NCI-H2107 treated with DMSO at 0.1 percent for 48 hours (cell line): Measurements from ENCODE around the gene NUS1.
"Not testable (repeated sequence)": the region's sequence is repeated elsewhere in the genome, so short reads cannot be mapped to it uniquely, and the experiment has no call there.

Source experiments
- DNase-seq: peaks from one replicate; lab custom pipeline; 2025; ENCODE audit not compliant: unreplicated experiment; lab: John Stamatoyannopoulos, UW

Gene NUS1

GRCh38 chr6:117711369-117711768, 36.1 kb downstream of the NUS1 start:
- no peak for DNase-seq

- no peak for DNase-seq
Observed at GRCh38 chr6:117718895-117719294, 43.6 kb downstream of the NUS1 start.

GRCh38 chr6:117721520-117721919, 46.3 kb downstream of the NUS1 start:
- DNase-seq = not testable (repeated sequence)

- no peak for DNase-seq
Observed at GRCh38 chr6:117728626-117729025, 53.4 kb downstream of the NUS1 start.

GRCh38 chr6:117729613-117730012, 54.3 kb downstream of the NUS1 start:
- DNase-seq = no peak

GRCh38 chr6:117733341-117733740, 58.1 kb downstream of the NUS1 start:
- no peak for DNase-seq

- DNase-seq = no peak
Observed at GRCh38 chr6:117739869-117740268, 64.6 kb downstream of the NUS1 start.

- DNase-seq = no peak
Observed at GRCh38 chr6:117740605-117741004, 65.3 kb downstream of the NUS1 start.

GRCh38 chr6:117750675-117751074, 75.4 kb downstream of the NUS1 start:
- not testable (repeated sequence) for DNase-seq
